GM18517 (cell line): ENCODE measurements around the gene PADI6.

Source experiments
- ATAC-seq: cut with Tn5 transposase; IDR thresholded peaks from one replicate; pipeline ENCODE4 v1.9.1; 2021; ENCODE audit warnings: mild to moderate bottlenecking, moderate library complexity; ENCODE audit not compliant: unreplicated experiment

PADI6 gene

DNA sequence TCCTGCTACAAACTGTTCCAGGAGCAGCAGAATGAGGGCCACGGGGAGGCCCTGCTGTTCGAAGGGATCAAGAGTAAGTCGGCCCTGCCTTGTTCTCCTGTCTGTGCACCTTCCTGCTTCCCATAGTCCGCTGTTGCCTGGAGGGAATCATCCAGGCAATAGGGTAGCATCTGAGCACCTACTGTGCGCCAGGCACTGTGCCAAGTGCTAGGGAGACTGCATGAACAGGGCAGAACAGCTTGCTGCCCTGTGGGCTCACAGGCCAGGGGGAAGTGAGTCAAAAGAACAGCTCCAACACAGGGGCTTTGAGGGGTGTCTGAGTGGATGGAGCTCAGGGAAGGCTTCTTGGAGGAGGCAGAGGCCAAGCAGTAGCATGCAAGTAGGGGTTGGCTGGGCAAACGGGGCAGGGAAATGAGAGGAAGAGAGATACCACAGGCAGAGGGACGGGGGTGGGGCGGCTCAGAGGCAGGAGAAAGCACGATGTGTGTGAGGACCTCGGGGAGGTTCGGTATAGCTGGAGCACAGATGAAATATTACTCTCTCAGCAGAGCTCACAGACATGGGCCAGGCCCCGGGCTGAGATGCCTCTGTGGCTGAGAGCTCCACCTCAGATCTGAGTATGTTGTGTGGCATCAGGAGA lies 15.5 kb upstream of the PADI6 start:
- no peak for ATAC-seq

DNA sequence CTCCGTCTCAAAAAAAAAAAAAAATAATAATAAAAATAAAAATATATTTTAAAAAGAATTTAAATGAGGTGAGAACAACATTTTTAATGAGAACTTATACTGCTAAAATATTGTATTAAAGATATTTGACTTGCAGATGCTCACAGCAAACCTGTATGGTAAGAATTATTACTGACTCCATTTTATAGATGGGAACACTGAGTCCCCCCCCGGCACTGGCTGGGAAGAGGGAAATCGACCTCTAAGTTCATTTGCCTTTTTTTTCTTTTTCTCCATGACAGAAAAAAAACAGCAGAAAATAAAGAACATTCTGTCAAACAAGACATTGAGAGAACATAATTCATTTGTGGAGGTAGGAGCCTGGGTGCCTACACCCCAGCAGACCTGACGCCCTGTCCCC lies 13.4 kb upstream of the PADI6 start:
- no peak for ATAC-seq

DNA sequence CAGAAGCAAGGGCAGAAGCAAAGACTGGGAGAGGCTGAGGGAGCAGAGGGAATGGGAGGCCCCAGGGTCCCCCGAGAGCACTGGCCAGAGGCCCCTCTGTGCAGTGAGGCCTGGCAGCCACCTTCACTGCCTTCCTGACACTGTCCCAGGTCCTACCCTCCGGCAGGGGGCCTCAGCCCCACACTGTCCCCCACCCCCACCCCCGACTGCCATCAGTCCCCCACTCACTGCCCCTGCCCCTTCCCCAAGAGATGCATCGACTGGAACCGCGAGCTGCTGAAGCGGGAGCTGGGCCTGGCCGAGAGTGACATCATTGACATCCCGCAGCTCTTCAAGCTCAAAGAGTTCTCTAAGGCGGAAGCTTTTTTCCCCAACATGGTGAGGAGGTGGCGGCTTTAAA lies 13.0 kb upstream of the PADI6 start:
- ATAC-seq, result no peak

DNA sequence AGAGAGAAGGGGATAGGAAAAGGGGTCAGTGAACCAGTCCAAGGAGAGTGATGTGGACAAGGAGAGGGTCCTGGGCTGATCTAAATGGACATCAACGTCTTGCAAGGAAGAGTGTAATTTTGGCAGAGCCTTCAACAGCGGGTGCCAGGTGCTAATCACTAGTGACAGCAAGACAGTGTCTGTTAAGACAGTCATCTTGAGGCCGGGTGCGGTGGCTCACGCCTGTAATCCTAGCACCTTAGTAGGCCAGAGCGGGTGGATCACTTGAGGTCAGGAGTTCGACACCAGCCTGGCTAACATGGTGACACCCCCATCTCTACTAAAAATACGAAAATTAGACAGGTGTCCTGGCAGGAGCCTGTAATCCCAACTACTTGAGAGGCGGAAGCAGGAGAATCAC lies 12.2 kb upstream of the PADI6 start:
- ATAC-seq, result no peak

DNA sequence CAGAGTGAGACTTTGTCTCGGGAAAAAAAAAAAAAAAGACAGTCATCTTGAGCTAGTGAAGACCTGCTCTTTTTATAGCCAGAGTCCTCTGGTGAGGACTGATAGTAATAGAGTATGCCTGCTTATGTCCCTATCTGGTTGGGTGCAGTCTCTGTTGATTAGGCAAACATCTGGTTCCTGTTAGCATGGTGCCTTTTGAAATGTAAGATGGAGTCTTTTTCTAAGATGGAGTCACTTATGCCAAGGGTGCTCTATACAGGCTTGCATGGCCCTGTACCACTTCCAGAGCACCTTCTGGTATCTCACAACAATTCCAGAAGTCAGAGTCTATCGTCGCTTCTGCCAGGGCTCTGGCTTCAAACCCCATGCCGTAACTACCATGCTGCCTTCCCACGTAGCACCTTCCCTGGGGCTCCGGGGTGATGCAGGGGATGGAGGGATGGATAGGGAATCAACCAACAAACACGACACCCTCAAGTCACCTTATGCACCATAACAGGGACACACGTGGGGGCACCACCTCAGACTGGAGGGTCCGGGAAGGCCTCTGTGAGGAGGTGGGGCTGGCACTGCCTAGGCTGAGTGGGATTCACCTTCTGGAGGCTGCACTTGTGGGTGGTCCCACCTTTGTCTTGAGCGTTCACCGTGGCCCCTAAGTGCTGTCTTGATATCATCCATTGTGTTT lies 11.6 kb upstream of the PADI6 start:
- no peak for ATAC-seq

DNA sequence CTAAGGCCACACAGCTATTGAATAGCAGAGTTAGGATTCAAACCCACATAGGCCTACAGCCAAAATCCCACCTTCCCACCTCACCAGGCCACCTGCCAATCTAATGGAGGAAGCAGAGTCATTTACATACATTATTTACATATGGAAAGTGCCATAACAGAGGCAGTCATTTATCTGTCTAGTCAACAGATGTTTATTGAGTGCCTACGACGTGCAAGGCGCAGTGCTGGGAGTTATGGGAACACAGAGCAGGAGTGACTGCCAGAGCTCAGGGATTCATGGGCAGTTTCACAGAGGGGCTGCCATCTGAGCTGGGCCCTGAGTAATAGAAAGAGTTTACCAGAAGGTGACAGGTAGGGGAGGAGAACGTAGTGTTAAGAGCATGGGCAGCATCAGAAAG lies 10.3 kb upstream of the PADI6 start:
- no peak for ATAC-seq

DNA sequence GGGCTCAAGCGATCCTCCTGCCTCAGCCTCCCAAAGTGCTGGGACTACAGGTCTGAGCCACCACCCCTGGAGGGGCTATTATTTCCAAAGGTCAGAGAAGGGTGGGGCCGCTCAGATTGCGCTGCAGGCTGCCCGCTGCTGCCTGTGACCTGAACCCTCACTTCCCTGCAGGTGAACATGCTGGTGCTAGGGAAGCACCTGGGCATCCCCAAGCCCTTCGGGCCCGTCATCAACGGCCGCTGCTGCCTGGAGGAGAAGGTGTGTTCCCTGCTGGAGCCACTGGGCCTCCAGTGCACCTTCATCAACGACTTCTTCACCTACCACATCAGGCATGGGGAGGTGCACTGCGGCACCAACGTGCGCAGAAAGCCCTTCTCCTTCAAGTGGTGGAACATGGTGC lies 8.6 kb upstream of the PADI6 start:
- ATAC-seq, result no peak

DNA sequence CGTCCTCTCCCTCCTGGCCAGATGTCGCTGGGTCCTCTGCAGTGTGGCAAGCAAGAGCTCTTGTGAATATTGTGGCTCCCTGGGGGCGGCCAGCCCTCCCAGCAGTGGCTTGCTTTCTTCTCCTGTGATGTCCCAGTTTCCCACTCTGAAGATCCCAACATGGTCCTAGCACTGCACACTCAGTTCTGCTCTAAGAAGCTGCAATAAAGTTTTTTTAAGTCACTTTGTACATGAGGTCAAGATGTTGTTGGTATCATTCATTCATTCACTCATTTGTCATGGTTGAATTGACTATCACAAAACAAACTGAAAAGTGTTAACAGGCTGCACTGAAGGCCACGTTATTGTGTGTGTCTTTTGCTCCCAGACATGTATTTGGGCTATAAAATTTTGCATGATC lies 8.2 kb upstream of the PADI6 start:
- ATAC-seq, result no peak

DNA sequence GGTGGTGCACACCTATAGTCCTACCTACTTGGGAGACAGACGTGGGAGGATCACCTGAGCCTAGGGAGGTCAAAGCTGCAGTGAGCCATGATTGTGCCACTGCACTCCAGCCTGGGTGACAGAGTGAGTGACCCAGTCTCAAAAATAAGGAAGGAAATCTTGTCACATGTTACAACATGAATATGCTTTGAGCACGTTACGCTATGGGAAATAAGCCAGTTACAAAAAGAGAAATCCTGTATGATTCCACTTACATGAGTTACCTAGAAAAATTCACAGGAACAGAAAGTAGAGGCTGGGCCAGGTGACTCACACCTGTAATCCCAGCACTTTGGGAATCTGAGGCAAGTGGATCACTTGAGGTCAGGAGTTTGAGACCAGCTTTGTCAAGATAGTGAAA lies 6.7 kb upstream of the PADI6 start:
- no peak for ATAC-seq

DNA sequence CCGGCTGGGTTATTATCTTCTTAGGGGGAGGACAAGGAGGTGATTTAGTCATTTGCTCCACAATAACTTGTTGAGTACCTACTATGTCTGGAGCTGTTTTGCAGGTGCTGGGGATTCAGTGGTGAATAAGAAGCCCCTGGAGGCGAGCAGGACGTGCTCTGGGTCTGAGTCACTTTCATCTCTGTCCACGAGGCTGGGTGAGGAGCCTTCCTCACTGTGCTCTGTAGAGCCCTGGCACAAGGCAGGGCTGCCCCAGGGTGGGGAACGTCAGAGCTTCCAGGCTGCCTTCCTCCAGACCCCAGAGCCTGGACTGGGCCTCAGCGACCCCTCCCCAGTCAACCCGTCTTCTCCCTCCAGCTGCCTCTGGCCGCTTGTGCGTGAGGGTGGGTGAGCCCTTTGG lies 2.5 kb upstream of the PADI6 start:
- ATAC-seq, result no peak

DNA sequence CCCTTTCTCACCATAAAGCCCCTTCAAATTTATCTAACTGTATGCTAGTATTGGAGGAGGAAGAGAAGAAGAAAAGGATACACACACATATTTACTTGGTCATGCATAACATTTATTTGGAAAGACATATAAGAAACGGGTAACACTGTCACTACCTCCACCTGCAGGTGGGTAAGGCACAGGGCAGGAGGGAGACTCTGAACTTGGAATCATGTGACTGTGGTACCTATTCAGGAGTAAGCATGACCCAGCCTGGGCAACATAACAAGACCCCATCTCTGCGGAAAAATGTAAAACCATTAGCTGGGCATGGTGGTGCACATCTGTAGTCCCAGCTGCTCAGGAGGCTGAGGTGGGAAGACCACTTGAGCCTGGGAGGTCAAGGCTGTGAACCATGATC lies 1.4 kb upstream of the PADI6 start:
- no peak for ATAC-seq

DNA sequence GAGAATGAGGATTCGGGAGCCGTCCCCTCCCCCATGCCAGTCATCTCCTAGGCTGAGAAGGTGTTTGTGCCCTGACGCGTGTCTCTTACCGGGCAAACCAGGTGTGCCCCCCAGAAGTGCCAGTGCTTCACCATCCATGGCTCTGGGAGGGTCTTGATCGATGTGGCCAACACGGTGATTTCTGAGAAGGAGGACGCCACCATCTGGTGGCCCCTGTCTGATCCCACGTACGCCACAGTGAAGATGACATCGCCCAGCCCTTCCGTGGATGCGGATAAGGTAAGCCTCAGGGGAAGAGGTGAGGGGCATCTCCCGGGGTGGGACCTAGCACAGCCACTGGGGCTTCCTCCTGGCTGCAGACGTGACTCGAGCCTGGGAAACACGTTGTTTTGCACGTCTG lies 959 bp downstream of the PADI6 start:
- ATAC-seq, result no peak

DNA sequence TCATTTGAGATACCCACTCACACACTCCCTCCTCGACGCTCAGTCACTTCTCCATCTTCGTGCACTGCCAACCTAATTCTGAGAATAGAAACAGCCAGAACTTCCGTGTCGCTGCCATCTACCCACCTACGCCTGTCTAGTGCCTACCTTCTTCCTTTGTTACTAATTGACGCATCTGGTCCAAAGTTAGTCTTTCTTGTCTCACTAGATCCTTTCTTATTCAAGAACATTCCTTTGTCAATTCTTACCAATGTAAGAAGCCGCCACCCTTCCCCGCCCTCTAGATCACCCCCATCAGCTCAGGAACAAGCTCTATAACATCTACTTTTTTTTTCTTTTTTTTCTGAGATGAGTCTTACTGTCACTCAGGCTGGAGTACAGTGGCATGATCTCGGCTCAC lies 3.7 kb downstream of the PADI6 start:
- no peak for ATAC-seq

DNA sequence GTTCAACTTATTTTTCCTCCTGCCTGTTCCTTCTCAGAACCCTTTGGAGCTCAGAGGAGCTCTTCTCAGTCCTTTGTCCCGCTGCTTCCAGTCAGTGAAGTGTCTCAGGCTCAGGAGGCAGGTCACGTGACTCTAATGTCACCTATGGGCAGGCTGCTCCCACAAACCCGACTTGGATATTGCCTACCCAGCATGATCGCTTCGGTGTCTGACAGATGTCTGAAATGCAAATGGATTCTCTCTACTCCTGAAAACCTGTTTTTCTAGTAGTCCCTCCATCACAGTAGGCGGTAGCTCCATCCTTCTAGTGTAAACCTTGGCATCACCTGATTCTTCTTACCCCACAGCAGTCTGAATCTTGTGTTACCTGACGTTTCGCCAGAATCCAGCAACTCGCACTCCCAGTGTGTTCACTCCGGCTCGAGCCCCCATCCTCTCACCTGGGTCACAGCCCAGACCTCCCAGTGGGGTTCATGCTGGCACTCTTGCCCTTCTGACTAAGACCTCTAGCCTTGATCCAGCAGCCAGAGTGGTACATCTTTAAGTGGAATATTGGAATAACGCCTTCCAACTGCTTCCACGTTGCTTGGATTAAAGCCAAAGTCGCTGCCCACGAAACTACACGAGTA lies 5.4 kb downstream of the PADI6 start:
- ATAC-seq, result no peak

DNA sequence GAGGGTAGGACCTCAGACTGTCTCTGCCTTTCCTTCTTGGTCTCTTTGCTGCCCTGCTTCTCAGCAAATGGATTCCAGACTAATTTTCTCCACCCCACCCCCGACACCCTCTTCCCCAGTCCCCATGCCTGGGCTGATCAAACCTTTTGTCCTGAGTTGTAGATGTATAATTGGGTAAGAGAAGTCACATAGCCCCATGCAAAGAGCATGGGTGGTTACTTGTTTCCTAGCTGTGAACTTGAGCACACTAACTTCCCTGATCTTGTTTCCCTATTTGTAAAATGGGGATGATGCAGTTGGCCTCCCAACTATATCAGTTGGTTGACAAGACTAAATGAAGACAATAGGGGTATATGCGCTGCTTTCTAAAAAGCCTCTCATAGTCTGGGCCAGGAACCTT lies 9.2 kb downstream of the PADI6 start:
- ATAC-seq, result no peak

DNA sequence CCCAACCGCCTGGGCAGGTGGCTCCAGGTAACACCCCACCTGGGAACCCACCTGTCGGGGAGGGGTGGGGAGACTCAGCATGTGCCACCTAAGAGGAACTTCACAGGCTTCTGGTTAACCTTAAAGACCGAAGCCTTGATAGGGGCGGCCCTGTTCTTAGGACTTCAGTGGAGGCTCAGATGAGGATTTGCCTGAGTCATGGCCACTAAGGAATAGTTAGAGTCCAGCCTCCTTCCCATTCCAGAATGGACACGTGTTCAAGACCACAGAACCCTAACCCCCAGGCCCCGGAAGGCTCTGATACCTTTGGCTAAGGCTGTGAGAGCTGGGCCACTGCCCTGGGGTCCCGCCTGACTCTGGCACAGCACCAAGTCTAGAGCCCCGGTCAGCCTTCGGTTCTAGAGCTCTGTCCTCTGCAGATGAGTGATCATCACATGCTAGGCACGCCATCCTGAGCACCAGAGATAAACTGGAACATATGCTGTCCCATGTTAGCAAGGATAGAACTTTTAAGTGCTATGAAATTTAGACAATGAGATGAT lies 20.3 kb downstream of the PADI6 start:
- ATAC-seq, result no peak

DNA sequence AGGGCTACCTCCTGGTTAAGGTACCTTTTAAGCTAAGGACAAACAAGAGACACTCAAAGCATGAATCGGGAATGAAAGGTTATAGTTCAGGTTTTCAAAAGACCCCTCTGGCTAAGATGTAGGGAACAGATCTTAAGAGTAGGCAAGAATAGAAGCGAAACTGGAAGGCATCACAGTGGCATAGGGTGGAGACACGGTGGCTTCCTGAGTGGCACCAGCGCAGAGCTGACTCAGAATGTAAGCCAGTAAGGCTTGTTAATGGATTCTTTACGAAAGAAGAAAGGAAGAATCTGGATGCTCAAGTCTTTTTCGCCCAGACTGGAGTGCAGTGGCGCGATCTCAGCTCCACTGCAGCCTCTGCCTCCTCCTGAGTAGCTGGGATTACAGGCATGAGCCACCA lies 21.2 kb downstream of the PADI6 start:
- no peak for ATAC-seq

DNA sequence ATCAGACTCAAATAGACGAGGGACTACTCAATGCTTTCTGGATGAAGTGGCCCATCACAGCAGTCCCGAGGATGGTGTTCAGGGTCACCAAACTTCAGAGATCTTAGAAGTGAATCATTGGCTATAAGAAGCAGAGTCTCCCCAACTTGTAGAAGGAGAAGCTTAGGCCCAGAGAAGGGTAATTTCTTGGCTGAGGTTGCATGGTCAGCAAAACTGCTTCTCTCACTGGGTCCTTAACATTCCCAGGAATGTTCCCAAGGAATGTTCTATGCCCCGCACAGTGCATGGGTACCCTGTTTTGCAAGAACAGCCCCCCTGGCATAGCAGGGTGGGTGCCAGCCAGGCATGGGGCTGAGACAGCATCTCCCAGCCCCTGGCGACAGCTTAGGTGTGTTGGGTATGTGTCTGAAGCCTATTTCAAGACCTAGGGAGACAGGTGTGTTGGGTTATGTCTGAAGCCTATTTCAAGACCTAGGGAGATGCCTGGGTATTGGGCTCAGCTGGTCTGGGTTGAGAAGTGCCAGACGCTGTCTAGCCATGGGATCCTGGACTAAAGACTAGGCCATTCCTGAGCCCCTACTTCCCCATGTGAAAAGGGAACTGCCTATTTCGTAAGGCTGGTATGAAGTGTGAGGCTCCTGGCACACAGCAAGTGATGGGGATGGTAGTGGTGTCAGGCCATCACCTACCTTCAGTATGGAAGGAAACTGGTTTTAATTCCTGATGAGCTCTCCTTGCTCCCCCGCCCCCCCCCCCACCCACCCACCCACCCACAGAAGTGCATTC lies 26.1 kb downstream of the PADI6 start:
- no peak for ATAC-seq

DNA sequence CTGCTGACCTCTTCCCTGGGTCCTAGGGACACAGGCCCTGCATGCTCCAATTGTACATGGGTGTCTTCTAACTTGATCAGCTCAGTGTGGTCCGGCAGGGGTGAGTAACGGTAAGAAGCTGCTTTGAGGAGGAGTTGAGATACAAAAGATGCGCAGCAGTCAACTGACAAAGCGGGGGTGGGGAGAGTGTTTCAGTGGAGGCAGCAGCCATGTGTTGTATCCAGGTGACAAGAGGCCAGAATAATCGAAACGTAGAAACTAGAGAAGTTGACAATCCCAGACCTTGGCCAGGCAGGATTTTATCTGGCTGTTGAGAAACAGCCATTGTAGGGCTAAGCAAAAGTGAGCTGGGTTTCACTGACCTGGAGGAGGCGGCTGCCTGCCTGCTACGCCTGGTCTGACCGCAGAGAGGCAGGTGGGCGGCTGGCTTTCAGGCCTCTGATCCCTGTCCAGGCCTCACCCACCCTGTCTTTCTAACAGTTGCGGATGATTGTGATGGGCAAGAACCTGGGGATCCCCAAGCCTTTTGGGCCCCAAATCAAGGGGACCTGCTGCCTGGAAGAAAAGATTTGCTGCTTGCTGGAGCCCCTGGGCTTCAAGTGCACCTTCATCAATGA lies 28.8 kb downstream of the PADI6 start:
- no peak for ATAC-seq

DNA sequence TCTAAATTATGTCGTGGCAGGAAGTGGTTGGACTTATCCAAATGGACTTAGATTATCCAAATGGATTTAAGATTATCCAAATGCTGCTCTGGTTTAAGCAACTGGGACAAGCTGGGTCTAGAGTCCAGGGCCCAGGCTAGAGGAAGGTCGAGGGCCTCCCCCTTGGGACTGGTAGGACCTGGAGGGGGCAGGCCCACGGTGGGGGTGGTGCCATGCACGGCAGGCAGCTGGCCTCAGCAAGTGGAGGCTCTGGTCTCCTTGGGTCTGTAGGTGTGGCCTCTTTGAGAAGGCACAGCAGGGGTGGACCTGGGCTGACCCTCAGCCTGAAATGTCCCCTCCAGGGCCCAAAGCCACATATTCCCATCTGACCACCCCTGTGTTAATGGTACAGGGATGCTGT lies 29.8 kb downstream of the PADI6 start:
- no peak for ATAC-seq

DNA sequence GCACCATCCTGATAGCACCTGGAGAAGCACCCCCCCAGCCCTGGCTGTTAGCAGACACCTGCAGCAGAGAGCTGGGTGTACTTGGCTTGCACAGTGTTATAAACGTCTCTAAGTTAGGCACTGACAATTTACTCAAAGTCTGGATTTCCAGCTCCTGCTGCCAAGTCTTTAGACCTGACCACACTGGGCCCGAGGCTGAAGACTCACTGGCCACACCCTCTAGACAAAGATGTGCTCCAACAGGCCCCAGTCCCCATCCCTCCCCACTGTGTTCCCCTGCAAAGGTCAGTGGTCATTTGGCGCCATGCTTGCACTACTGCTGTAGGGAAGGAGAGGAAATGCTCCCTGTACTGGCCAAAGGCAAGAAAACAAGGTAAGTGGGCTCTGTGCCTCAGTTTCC lies 31.1 kb downstream of the PADI6 start:
- no peak for ATAC-seq
